ENCODE data around the gene HMMR. TPM values are rescaled to one million over a fixed set of nuclear protein-coding genes. Genes with fewer than 3 reads are reported as not detected.
"Not testable (repeated sequence)": the region's sequence is repeated elsewhere in the genome, so short reads cannot be mapped to it uniquely, and the experiment has no call there.

The HMMR gene
- total RNA-seq, 1 donor from 2014 or later = 0.32 TPM

DNA sequence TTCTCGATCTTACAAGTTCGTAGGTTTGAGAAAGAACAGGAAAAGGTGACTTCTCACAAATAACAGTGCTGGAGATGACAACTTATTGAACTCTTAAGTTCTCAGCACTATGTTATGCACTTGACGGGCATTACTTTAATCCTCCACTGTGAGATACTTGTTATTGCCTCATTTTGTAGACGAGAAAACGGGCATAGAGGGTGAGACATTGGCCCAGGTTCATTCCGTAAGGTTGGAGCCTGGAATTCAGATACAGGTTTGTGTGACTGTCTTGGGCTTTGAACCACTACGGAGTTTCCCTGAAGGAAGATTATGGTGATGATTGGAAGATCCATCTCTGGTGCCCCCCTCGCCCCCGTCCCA, 45.6 kb downstream of the HMMR start:
- no peak for DNase-seq (ENCODE audit: low spot score)

DNA sequence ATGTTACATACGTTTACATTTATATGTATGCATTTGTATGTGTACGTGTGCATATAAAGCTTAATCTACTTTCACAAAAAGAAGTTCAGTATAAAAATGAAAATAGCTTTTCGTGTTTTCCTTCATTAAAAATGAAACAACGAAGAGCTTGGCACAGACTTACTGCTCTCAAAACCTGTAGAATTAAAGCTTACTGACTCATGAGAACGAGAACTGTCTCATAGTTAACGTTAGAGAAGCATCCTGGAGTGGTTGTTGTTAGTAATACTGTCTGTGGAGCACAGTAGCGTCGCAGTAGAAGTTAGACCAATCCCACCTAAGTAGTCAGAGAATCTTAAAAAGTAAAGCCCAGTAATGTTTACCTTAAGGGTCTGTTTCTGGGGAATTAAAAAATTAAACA, 46.3 kb downstream of the HMMR start:
- no peak for DNase-seq (ENCODE audit: low spot score)

DNA sequence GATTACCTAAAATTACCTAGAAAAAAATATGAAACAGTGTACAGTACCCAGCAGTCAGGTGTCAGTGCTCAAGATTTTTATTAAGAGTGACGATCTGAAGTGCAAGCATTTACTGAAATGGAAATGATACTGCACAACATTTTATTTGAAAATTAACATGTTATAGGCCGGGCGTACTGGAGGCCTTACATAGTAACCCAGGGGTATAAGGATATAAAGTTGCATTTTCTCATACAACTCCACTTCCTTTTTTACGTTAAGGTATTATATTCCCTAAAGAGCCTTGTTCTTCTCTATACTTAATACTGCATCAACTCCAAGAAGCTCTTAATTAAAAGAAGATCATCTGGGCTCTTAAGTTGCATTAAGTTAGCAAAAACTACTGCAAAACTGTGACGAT, 48.3 kb downstream of the HMMR start:
- no peak for DNase-seq (ENCODE audit: low spot score)

DNA sequence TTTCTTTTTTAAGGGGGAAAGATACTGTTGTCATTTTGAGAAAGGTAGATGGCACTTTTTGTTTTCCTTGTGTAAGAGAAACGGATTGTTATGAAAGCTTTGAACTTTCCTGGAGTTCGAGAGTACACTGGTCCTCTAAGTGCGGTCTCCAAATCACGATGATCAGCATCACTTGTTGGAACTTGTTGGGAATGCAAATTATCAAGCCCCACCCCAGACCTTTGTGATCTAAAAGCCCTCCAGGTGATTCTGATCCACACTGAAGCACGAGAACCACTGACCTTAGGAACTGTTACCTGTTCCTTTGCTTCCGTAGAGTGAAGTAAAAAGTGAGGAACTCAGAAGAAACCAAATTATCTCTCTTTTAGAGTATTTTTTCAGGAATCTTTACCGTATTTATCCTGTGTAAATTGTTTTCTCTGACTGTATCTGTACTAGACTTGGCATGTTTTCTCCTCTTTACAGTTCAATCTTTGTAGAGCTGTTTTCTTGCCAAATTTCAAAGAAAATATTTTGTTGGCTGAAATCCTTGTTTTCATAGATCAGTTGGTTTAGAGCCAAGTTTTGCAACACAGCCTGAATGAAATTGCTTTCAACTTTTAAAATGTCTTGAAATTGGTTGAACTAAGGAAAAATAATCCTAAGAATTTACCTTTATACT, 49.0 kb downstream of the HMMR start:
- DNase-seq (ENCODE audit: low spot score) = no peak

DNA sequence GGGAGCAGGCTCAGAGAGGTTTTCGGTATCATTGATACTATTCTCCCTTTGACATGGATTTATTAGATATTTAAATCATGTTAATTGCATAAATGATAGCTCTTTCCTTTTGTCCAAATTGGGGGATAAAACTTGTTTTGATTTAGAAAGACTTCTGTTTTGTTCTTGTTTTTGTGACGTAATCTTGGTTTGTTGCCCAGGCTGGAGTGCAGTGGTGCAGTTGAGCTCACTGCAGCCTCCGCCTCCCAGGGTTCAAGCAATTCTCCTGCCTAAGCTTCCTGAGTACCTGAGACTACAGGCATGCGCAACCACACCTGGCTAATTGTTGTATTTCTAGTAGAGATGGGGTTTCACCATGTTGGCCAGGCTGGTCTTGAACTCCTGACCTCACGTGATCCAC, 52.1 kb downstream of the HMMR start:
- no peak for DNase-seq (ENCODE audit: low spot score)

DNA sequence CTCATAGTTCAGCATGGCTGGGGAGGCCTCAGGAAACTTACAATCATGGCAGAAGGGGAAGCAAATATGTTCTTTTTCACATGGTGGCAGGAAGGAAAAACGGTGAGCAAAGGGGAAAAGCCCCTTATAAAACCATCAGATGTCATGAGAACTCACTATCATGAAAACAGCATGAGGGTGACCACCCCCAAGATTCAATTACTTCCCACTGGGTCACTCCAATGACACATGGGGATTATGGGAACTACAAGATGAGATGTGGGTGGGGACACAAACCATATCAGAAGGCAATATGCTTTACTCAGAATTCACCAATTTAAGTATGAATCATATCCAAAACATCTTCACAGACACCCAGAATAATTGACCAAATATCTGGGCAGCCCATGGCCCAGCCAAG, 64.7 kb downstream of the HMMR start:
- no peak for DNase-seq (ENCODE audit: low spot score)

DNA sequence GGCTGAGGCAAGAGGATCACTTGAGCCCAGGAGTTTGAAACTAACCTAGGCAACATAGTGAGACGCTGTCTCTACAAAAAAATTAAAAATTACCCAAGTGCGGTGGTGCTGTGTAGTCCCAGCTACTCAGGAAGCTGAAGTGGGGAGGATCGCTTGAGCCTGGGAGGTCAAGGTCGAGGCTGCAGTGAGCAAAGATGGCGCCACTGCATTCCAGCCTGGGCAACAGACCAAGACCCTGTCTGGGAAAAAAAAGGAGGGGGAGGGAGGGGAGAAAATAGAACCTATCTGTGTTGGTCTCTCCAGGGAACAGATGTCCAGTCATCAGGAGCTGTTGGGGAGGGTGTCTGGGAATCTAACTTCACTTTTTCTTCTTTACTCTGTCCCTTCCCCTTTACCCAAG, 69.3 kb downstream of the HMMR start:
- no peak for DNase-seq (ENCODE audit: low spot score)

DNA sequence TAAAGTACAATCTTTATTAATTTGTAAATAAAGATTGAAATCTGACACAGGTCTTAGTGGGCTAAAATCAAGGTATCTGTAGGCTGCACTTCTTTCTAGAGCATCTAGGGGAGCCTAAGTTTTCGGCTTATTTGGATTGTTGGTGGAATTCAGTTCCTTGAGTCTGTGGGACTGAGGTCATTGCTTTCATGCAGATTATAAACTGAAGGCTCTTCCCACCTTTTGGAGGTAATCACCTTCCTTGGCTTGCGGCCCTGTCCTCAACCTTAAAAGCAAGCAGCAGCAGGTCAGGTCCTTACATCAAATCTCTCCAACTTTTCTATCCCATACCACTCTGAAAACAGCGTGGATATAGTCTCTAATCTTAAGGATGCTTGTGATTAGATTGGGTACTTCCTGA, 70.8 kb downstream of the HMMR start:
- DNase-seq (ENCODE audit: low spot score) = no peak

DNA sequence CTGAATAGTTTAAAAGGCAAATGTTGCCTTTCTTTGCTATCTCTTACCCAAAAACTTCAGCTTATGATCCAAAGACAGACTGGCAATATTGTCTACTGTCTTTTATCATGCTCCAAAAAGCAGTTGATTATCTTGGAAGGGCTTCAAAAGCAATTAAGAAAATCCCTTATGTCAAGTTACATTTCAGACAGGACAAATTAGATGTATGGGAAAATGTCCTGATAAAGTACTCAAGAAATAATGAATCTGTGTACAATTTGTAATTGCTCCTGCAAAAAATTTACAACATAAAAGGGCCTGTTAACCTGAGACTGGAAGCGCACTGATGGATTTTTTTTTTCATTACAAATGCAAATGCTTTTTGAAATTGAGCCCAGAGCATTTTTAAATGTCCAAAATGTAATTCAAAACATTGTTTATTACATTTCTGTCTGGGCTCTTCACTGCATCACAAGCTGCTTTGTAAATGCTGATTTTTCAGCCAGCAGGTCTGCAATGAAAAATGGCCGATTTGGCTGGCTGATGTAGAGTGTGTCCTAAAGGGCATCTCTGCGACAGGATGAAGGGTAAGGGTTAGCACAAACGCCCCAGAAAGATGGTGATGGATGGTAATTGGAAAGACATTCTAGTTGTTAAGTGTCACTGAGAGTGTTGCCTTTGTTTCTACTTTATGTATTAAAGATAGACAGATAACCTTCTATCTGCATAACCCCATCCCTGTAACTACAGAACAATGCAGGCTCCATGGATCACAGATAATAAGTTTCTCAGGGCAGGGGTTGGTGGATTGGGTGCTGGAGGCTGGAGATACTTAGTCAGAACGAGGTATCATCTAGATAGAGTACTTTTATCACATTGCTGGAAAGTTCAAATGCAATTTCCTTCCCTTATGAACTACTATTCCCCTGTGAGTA, 72.0 kb downstream of the HMMR start:
- no peak for DNase-seq (ENCODE audit: low spot score)

DNA sequence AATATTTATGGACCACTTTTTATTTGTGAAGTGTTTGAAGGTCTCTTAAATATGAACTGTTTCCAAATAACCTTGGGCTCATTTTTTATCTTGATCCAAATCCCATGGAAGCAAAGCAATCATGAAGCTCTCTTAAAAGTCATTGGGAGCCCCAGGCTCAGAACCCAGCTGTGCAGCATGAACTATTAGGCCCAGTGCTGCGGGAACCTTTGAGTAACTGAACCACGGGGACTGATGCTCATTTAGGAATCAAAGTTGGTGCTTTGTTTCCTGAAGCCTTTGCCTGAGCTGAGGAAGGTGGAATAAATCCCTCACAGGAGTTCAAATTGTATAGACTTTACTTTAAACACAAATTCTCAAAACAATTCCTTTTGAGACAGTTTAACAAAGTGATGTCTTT, 72.8 kb downstream of the HMMR start:
- DNase-seq (ENCODE audit: low spot score) = no peak

DNA sequence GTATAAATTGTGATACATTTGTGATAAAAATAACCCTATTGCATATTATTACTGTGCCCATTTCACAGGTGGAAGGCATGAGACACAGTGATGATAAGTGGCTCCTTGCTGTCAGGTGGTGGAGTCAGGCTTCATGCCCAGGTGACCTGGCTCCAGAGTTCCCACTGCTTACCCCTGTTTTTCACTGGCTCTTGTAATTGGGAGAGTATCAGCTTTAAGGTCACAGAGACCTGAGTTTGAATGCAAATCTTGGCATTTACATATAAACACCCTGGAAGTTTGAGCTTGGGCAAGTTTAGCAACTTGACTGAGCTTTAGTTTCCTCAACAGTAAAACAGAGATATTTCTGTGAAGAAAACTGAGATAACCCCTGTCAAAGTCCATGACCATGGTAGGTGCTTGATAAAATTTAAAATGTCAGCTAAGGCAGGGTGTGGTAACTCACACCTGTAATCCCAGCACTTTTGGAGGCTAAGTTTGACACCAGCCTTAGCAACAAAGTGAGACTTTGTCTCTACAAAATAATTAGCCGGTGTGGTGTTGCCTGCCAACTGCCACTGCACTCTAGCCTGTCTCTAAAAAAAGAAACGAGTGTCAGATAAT, 74.2 kb downstream of the HMMR start:
- DNase-seq (ENCODE audit: low spot score) = no peak

DNA sequence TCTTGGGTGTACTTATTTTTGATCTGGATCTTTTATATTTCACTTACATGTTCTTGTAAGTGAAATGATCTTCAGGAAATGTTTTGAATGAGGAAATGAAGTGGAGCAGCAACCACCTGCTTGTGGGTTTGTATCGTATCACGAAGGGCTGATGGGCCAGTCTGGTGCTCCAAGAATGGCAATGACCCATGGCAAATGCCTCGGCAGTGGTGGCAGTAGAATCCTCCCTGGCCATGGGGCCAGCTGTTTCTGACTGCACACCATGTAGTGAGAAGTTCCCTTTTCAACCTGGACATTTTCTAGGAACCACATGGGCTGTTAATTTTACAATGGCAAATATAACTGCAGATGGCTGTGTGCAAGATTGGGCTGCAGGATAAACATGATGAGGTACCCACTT, 74.9 kb downstream of the HMMR start:
- DNase-seq (ENCODE audit: low spot score) = no peak

DNA sequence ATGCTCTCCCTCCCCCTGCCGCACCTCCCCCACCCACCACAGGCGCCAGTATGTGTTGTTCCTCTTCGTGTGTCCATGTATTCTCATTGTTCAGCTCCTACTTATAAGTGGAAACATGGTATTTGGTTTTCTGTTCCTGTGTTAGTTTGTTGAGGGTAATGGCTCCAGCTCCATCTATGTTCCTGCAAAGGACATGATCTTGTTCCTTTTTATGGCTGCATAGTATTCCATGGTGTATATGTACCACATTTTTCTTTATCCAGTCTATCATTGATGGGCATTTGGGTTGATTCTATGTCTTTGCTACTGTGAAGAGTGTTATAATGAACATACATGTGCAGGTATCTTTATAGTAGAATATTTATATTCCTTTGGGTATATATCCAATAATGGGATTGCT, 76.0 kb downstream of the HMMR start:
- not testable (repeated sequence) for DNase-seq (ENCODE audit: low spot score)

DNA sequence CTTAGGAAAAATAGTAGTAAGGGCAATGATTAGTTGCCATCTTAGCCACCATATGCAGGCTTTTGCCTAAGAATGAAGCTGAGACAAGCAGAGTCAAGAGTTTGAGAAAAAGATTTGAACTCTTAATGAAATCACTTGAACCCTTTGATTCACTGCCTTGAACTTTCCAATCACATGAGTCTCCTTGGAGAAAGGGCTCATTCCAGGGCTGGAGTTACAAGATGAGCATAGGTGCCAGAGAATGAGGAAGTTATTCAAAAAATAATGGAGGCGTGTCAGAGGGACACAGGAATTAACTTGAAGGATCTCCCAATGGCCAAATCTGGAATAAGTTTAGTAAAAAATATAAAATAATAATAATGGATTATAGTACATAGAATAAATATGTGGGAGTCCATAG, 80.3 kb downstream of the HMMR start:
- no peak for DNase-seq (ENCODE audit: low spot score)

Other genes with a start within 250 kb of the HMMR start
- gene CCNG1, start 23.0 kb upstream of the HMMR start, total RNA-seq = 82.7 TPM
- gene NUDCD2, start 530 bp upstream of the HMMR start, total RNA-seq = 19.0 TPM
- gene MAT2B, start 45.0 kb downstream of the HMMR start, total RNA-seq = 34.3 TPM

Data from mesenteric fat pad (tissue), 1 donor.